ENCODE results near the gene AOPEP.

AOPEP gene

DNA sequence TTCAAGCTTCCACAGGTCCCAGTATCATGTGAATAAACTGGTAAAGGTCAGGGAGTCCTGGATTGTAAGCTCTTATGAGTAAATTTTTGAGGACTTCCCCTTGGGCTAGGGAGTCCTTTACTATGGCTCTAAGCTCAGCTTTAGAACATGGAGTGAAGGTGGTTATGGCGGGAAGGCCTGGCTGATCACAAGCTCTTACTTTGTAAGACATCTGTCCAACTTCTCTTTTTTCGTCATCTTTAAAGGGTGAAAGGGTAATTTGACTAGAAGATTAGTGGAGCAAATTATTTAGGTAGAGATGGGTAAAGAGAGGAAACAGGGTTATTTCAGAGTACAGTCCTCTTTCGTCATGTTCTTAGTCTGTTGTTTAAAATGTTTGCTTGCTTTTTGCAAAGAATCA, 155.4 kb downstream of the AOPEP start:
- Histone ChIP-seq H3K27ac (ENCODE audit: low read depth, low read length) (no peak overlapping the region), H3K4me1 (ENCODE audit: control insufficient read depth in 1 of 2, insufficient read depth in 2 of 2, low read length in 2 of 2) (no peaks in the 10 kb centered on the region), H3K9me3 (ENCODE audit: control insufficient read depth in 1 of 2, low read length in 2 of 2) (no peaks in the 10 kb centered on the region), H3K4me3 (ENCODE audit: low read depth in 1 of 2, low read length in 2 of 2) (no peak overlapping the region), H3K9ac (ENCODE audit: low read depth in 1 of 2, low read length in 2 of 2) (no peak overlapping the region), H3K36me3 (ENCODE audit: control insufficient read depth in 1 of 2, insufficient read depth in 2 of 2, low read length in 2 of 2) (no peaks in the 10 kb centered on the region), H3K27me3 (ENCODE audit: control insufficient read depth in 1 of 2, insufficient read depth in 2 of 2, low read length in 2 of 2) (no peaks in the 10 kb centered on the region)

DNA sequence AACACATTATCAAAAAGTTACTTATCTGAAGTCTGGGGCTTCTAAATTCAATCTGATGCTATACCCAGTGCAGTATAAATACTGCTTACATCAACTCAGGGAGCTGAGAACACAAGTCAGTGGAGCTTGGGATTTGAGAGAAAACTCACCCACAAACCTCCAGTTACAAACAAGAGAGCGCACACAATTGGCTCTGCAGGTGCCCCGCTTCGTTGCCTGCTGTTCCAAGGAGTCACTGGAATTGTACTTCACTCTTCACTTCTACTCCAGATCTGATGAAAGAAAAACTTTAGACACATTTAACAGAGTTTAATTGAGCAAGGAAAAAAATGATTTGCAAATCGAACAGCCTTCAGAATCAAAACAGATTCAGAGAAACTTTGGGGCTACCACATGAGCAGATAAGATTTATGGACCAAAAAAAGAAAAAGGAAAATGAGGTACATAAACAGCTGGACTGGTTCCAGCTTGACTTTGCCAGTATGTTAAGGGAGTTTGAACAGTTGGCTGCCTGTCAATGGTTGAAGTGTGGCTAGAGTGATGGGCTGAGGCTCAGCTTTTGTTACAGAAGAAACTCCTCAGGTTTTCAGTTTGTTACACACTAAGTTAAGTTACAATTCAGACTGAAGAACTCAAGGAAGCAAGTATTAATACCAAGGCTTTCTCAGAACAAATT, 156.6 kb downstream of the AOPEP start:
- no peak overlapping the region for H3K4me3 ChIP-seq (ENCODE audit: low read depth in 1 of 2, low read length in 2 of 2)

DNA sequence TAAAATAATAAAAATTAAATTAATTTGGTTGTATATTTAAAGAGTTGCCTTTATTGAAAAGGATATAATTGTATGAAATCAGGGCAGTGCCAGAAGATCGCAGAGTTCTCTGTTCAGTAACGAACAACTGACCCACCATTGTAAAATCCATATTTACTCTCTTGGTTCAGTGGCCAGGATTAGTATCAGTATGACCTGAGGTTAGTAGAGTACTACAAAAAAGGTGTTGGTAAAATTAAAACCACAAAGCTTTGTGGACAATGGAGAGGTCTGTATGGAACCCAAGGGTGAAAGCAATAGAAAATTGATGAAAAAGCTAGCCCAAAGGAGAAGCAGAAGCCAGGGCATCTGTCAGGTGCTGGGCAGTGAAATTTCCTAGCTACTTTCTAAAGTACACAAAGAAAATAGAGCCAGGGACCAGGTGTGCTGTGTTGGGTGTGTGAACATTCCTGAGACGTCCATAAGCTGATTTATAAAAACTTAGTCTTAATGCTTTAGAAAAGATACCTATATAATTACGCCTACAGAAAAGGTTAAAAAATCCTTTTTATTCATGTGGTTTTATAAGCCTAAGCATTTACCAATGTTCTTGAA, 159.5 kb downstream of the AOPEP start:
- H3K9me3 ChIP-seq (ENCODE audit: control insufficient read depth in 1 of 2, low read length in 2 of 2) = peaks cover 2 to 3% of the 10 kb centered on the region in 2 donors
- no peak overlapping the region for H3K9ac ChIP-seq (ENCODE audit: low read depth in 1 of 2, low read length in 2 of 2)
- no peak overlapping the region for H3K27ac ChIP-seq (ENCODE audit: low read depth, low read length)
- no peaks in the 10 kb centered on the region for H3K4me1 ChIP-seq (ENCODE audit: control insufficient read depth in 1 of 2, insufficient read depth in 2 of 2, low read length in 2 of 2)
- H3K27me3 ChIP-seq (ENCODE audit: control insufficient read depth in 1 of 2, insufficient read depth in 2 of 2, low read length in 2 of 2) = no peaks in the 10 kb centered on the region
- no peaks in the 10 kb centered on the region for H3K36me3 ChIP-seq (ENCODE audit: control insufficient read depth in 1 of 2, insufficient read depth in 2 of 2, low read length in 2 of 2)
- no peak overlapping the region for H3K4me3 ChIP-seq (ENCODE audit: low read depth in 1 of 2, low read length in 2 of 2)

More for the DNA sequence above, 156.6 kb downstream of the AOPEP start:
- H3K9ac ChIP-seq (ENCODE audit: low read depth in 1 of 2, low read length in 2 of 2) = no peak overlapping the region
- no peaks in the 10 kb centered on the region for H3K27me3 ChIP-seq (ENCODE audit: control insufficient read depth in 1 of 2, insufficient read depth in 2 of 2, low read length in 2 of 2)
- H3K36me3 ChIP-seq (ENCODE audit: control insufficient read depth in 1 of 2, insufficient read depth in 2 of 2, low read length in 2 of 2) = no peaks in the 10 kb centered on the region
- no peaks in the 10 kb centered on the region for H3K9me3 ChIP-seq (ENCODE audit: control insufficient read depth in 1 of 2, low read length in 2 of 2)
- H3K4me1 ChIP-seq (ENCODE audit: control insufficient read depth in 1 of 2, insufficient read depth in 2 of 2, low read length in 2 of 2) = no peaks in the 10 kb centered on the region
- no peak overlapping the region for H3K27ac ChIP-seq (ENCODE audit: low read depth, low read length)

DNA sequence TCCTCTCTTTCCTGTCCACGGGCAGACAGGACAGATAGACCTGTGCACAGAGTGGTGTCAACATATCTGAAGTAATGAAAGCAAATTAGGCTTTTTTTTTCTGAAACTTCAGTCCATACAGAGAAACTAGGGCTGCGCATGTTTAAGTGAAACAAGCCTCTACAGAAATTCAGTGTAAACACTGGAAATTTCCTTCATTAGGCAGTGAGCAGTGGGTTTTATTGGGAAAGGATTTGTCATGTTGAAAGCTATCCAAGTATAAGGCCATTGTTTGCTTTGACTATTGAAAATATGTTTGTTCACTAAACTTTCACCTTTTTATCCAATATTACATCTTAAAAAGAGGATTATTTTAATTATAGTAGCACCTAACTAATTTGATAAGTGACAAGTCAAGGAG, 161.2 kb downstream of the AOPEP start:
- Histone ChIP-seq H3K36me3 (ENCODE audit: control insufficient read depth in 1 of 2, insufficient read depth in 2 of 2, low read length in 2 of 2) (no peaks in the 10 kb centered on the region), H3K4me3 (ENCODE audit: low read depth in 1 of 2, low read length in 2 of 2) (no peak overlapping the region), H3K4me1 (ENCODE audit: control insufficient read depth in 1 of 2, insufficient read depth in 2 of 2, low read length in 2 of 2) (no peaks in the 10 kb centered on the region), H3K27ac (ENCODE audit: low read depth, low read length) (no peak overlapping the region), H3K9me3 (ENCODE audit: control insufficient read depth in 1 of 2, low read length in 2 of 2) (peaks cover 2 to 10% of the 10 kb centered on the region in 2 donors), H3K27me3 (ENCODE audit: control insufficient read depth in 1 of 2, insufficient read depth in 2 of 2, low read length in 2 of 2) (no peaks in the 10 kb centered on the region), H3K9ac (ENCODE audit: low read depth in 1 of 2, low read length in 2 of 2) (no peak overlapping the region)

DNA sequence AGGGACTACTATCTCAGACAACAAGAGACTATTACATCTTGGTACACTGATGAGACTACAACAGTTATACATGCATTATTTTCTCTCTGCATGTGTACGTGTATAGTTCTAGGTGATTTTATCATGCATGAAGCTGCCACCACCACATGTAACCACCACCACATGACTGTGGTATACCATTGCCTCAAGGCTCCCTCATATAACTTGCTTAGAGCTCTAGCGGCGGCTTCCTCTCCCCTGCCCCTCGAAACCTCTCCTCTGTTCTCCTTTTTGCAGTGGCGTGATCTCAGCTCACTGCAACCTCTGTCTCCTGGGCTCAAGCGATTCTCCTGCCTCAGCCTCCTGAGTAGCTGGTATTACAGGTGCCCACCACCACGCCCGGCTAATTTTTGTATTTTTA, 162.3 kb downstream of the AOPEP start:
- H3K27me3 ChIP-seq (ENCODE audit: control insufficient read depth in 1 of 2, insufficient read depth in 2 of 2, low read length in 2 of 2) = no peaks in the 10 kb centered on the region
- H3K9me3 ChIP-seq (ENCODE audit: control insufficient read depth in 1 of 2, low read length in 2 of 2) = peaks cover 2 to 10% of the 10 kb centered on the region in 2 donors
- no peak overlapping the region for H3K9ac ChIP-seq (ENCODE audit: low read depth in 1 of 2, low read length in 2 of 2)
- no peak overlapping the region for H3K4me3 ChIP-seq (ENCODE audit: low read depth in 1 of 2, low read length in 2 of 2)
- no peak overlapping the region for H3K27ac ChIP-seq (ENCODE audit: low read depth, low read length)
- no peaks in the 10 kb centered on the region for H3K36me3 ChIP-seq (ENCODE audit: control insufficient read depth in 1 of 2, insufficient read depth in 2 of 2, low read length in 2 of 2)
- peaks cover 0 to 2% of the 10 kb centered on the region in 2 donors for H3K4me1 ChIP-seq (ENCODE audit: control insufficient read depth in 1 of 2, insufficient read depth in 2 of 2, low read length in 2 of 2)

DNA sequence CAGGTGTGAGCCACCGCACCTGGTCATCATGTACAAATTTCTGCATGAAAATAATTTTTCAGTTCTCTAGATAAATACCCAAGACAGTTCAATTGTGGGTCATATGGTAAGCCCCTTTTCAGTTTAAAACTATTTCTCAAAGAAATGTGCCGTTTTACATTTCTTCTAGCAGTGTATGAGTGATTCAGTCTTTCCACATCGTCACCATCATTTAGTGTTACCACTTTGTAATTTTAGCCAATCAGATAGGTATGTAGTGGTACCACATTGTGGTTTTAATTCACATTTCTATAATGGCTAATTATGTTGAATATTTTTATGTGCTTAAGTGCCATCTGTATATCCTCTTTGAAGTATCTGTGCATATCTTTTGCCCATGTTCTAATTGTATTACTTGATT, 163.1 kb downstream of the AOPEP start:
- Histone ChIP-seq H3K27ac (ENCODE audit: low read depth, low read length) (no peak overlapping the region), H3K36me3 (ENCODE audit: control insufficient read depth in 1 of 2, insufficient read depth in 2 of 2, low read length in 2 of 2) (no peaks in the 10 kb centered on the region), H3K9me3 (ENCODE audit: control insufficient read depth in 1 of 2, low read length in 2 of 2) (peaks cover 2 to 10% of the 10 kb centered on the region in 2 donors), H3K4me1 (ENCODE audit: control insufficient read depth in 1 of 2, insufficient read depth in 2 of 2, low read length in 2 of 2) (peaks cover 0 to 6% of the 10 kb centered on the region in 2 donors), H3K9ac (ENCODE audit: low read depth in 1 of 2, low read length in 2 of 2) (no peak overlapping the region), H3K27me3 (ENCODE audit: control insufficient read depth in 1 of 2, insufficient read depth in 2 of 2, low read length in 2 of 2) (no peaks in the 10 kb centered on the region), H3K4me3 (ENCODE audit: low read depth in 1 of 2, low read length in 2 of 2) (no peak overlapping the region)

DNA sequence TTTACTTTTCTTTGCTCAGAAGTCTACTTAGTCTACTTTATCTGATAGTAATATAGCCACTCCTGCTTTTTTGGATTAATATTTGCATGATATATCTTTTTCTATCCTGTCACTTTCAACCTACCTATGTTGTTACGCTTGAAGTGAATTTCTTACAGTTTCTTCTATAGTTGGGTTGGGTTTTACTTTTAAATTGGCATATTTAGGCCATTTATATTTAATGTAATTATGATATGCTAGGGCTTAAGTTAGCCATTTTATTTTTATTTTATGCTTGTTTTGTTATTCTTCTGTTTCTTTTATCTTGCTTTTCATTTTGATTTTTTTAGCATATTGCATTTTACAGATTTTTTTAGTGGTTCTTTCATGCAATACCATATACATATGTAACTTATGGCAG, 164.7 kb downstream of the AOPEP start:
- Histone ChIP-seq H3K9me3 (ENCODE audit: control insufficient read depth in 1 of 2, low read length in 2 of 2) (peaks cover 2 to 10% of the 10 kb centered on the region in 2 donors), H3K9ac (ENCODE audit: low read depth in 1 of 2, low read length in 2 of 2) (no peak overlapping the region), H3K4me1 (ENCODE audit: control insufficient read depth in 1 of 2, insufficient read depth in 2 of 2, low read length in 2 of 2) (peaks cover 0 to 6% of the 10 kb centered on the region in 2 donors), H3K4me3 (ENCODE audit: low read depth in 1 of 2, low read length in 2 of 2) (no peak overlapping the region), H3K36me3 (ENCODE audit: control insufficient read depth in 1 of 2, insufficient read depth in 2 of 2, low read length in 2 of 2) (no peaks in the 10 kb centered on the region), H3K27ac (ENCODE audit: low read depth, low read length) (no peak overlapping the region), H3K27me3 (ENCODE audit: control insufficient read depth in 1 of 2, insufficient read depth in 2 of 2, low read length in 2 of 2) (no peaks in the 10 kb centered on the region)

DNA sequence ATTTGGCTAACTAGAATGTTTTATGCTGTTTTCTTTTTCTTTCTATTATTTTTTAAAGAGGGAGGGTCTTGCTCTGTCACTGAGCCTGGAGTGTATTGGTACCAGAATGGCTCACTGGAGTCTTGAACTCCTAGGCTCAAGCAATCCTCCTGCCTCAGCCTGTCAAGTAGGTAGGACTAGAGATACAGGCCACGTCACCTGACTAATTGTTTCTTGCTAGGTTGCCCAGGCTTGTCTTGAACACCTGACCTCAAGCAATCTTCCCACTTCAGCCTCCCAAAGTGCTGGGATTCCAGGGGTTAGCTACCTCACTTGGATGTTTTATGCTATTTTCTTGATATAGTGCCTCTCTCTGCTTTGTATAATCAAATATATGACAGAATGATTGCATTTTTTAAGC, 166.2 kb downstream of the AOPEP start:
- H3K4me3 ChIP-seq (ENCODE audit: low read depth in 1 of 2, low read length in 2 of 2) = no peak overlapping the region

DNA sequence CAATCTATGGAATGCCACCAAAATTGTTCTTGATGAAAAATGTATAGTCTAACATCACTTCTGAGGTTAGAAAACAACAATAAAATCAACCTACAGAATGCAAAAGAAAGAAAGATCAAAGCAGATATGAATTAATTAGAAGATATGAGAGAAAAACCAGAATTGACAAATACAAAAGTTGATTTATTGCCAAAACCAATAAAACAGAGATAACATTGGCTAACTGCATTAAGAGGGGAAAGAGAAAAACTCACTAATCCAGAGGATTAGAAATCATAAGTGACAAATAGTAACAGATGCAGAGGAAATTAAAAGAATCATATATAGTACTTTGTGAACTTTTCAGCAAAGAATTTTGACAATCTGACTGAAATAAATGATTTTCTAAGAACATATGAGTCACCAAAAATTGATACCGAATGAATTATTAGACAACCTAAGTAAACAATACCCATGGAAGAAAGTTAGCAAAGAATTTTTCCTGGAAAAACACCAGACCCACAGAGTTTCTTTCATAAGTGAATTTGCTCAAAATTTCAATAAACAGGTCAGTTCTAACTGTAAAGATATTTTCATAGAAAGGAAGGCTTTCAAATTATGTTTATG, 167.7 kb downstream of the AOPEP start:
- peaks cover 0 to 6% of the 10 kb centered on the region in 2 donors for H3K4me1 ChIP-seq (ENCODE audit: control insufficient read depth in 1 of 2, insufficient read depth in 2 of 2, low read length in 2 of 2)
- no peaks in the 10 kb centered on the region for H3K36me3 ChIP-seq (ENCODE audit: control insufficient read depth in 1 of 2, insufficient read depth in 2 of 2, low read length in 2 of 2)
- H3K4me3 ChIP-seq (ENCODE audit: low read depth in 1 of 2, low read length in 2 of 2) = no peak overlapping the region
- H3K27ac ChIP-seq (ENCODE audit: low read depth, low read length) = no peak overlapping the region
- H3K27me3 ChIP-seq (ENCODE audit: control insufficient read depth in 1 of 2, insufficient read depth in 2 of 2, low read length in 2 of 2) = no peaks in the 10 kb centered on the region
- no peak overlapping the region for H3K9ac ChIP-seq (ENCODE audit: low read depth in 1 of 2, low read length in 2 of 2)
- H3K9me3 ChIP-seq (ENCODE audit: control insufficient read depth in 1 of 2, low read length in 2 of 2) = peaks cover 2 to 10% of the 10 kb centered on the region in 2 donors

More for the DNA sequence above, 166.2 kb downstream of the AOPEP start:
- Histone ChIP-seq H3K4me1 (ENCODE audit: control insufficient read depth in 1 of 2, insufficient read depth in 2 of 2, low read length in 2 of 2) (peaks cover 0 to 6% of the 10 kb centered on the region in 2 donors), H3K9ac (ENCODE audit: low read depth in 1 of 2, low read length in 2 of 2) (no peak overlapping the region), H3K27ac (ENCODE audit: low read depth, low read length) (no peak overlapping the region), H3K27me3 (ENCODE audit: control insufficient read depth in 1 of 2, insufficient read depth in 2 of 2, low read length in 2 of 2) (no peaks in the 10 kb centered on the region), H3K36me3 (ENCODE audit: control insufficient read depth in 1 of 2, insufficient read depth in 2 of 2, low read length in 2 of 2) (no peaks in the 10 kb centered on the region), H3K9me3 (ENCODE audit: control insufficient read depth in 1 of 2, low read length in 2 of 2) (peaks cover 2 to 10% of the 10 kb centered on the region in 2 donors)

DNA sequence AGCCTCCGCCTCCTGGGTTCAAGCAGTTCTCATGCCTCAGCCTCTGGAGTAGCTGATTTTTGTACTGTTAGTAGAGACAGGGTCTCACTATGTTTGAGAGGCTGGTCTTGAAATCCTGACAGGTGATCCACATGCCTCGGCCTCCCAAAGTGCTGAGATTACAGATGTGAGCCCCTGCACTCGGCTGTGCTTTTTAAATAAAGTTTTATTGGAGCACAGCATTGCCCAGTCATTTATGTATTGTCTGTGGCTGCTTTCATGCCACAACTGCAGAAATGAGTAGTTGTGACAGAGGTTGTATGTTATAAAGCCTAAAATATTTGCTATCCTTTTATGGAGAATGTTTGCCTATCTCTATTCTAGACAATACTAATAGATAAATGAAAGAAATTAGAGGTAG, 169.2 kb downstream of the AOPEP start:
- Histone ChIP-seq H3K4me3 (ENCODE audit: low read depth in 1 of 2, low read length in 2 of 2) (no peak overlapping the region), H3K36me3 (ENCODE audit: control insufficient read depth in 1 of 2, insufficient read depth in 2 of 2, low read length in 2 of 2) (no peaks in the 10 kb centered on the region), H3K9ac (ENCODE audit: low read depth in 1 of 2, low read length in 2 of 2) (no peak overlapping the region), H3K27me3 (ENCODE audit: control insufficient read depth in 1 of 2, insufficient read depth in 2 of 2, low read length in 2 of 2) (no peaks in the 10 kb centered on the region), H3K9me3 (ENCODE audit: control insufficient read depth in 1 of 2, low read length in 2 of 2) (peaks cover 2 to 10% of the 10 kb centered on the region in 2 donors), H3K27ac (ENCODE audit: low read depth, low read length) (no peak overlapping the region), H3K4me1 (ENCODE audit: control insufficient read depth in 1 of 2, insufficient read depth in 2 of 2, low read length in 2 of 2) (peaks cover 0 to 6% of the 10 kb centered on the region in 2 donors)
